Epithelial cell of prostate (primary cell): ENCODE measurements around the gene MECP2.
A peak's percentile ranks its signal among the peaks of the same experiment; 100 is the strongest.

Source experiments
- DNase-seq: peaks from one replicate; pipeline ENCODE4 v3.0.0-alpha.2; 2011; ENCODE audit warnings: low read depth, low spot score
- H3K27ac ChIP-seq: fragments of 450-650 bp; 2 replicates; pipeline ENCODE4 v1.5.1; 2017; ENCODE audit warnings: mild to moderate bottlenecking

The MECP2 gene

GRCh38 chrX:154040307-154040756, 57.2 kb downstream of the MECP2 start:
- DNase-seq: peak; percentile 16
- peak overlapping the region; percentile 68 for H3K27ac ChIP-seq

GRCh38 chrX:154039577-154039976, 57.9 kb downstream of the MECP2 start:
- no peak for DNase-seq
- peak overlapping the region; percentile 68 for H3K27ac ChIP-seq

GRCh38 chrX:154038656-154039055, 58.9 kb downstream of the MECP2 start:
- DNase-seq: no peak

GRCh38 chrX:154037754-154038153, 59.8 kb downstream of the MECP2 start:
- H3K27ac ChIP-seq: peak overlapping the region; percentile 68

More at GRCh38 chrX:154038656-154039055, 58.9 kb downstream of the MECP2 start:
- H3K27ac ChIP-seq: peak overlapping the region; percentile 68

GRCh38 chrX:154036513-154036912, 61.0 kb downstream of the MECP2 start:
- H3K27ac ChIP-seq: no peak overlapping the region
- no peak for DNase-seq

More at GRCh38 chrX:154037754-154038153, 59.8 kb downstream of the MECP2 start:
- no peak for DNase-seq

- no peak for DNase-seq
- H3K27ac ChIP-seq: no peak overlapping the region
These were observed 63.7 kb downstream of the MECP2 start for GRCh38 chrX:154033848-154034247.

GRCh38 chrX:154032653-154033052, 64.9 kb downstream of the MECP2 start:
- no peak for DNase-seq
- H3K27ac ChIP-seq: no peak overlapping the region

- no peak overlapping the region for H3K27ac ChIP-seq
- no peak for DNase-seq
These were observed 65.4 kb downstream of the MECP2 start for GRCh38 chrX:154032160-154032559.

GRCh38 chrX:154030715-154031305, 66.7 kb downstream of the MECP2 start:
- no peak for DNase-seq
- H3K27ac ChIP-seq: no peak overlapping the region

- DNase-seq: no peak
- H3K27ac ChIP-seq: no peak overlapping the region
These were observed 67.3 kb downstream of the MECP2 start for GRCh38 chrX:154030266-154030665.

GRCh38 chrX:154029439-154029838, 68.1 kb downstream of the MECP2 start:
- DNase-seq: no peak
- H3K27ac ChIP-seq: no peak overlapping the region

- no peak overlapping the region for H3K27ac ChIP-seq
- no peak for DNase-seq
These were observed 68.9 kb downstream of the MECP2 start for GRCh38 chrX:154028502-154029184.

GRCh38 chrX:154027986-154028385, 69.5 kb downstream of the MECP2 start:
- no peak for DNase-seq
- no peak overlapping the region for H3K27ac ChIP-seq

GRCh38 chrX:154027022-154027402, 70.5 kb downstream of the MECP2 start:
- H3K27ac ChIP-seq: no peak overlapping the region
- no peak for DNase-seq

- no peak for DNase-seq
- no peak overlapping the region for H3K27ac ChIP-seq
These were observed 71.1 kb downstream of the MECP2 start for GRCh38 chrX:154026136-154027021.

GRCh38 chrX:154025230-154025629, 72.3 kb downstream of the MECP2 start:
- H3K27ac ChIP-seq: no peak overlapping the region

GRCh38 chrX:154024271-154024670, 73.2 kb downstream of the MECP2 start:
- no peak overlapping the region for H3K27ac ChIP-seq
- DNase-seq: no peak

More at GRCh38 chrX:154025230-154025629, 72.3 kb downstream of the MECP2 start:
- no peak for DNase-seq

- H3K27ac ChIP-seq: no peak overlapping the region
- DNase-seq: no peak
These were observed 74.1 kb downstream of the MECP2 start for GRCh38 chrX:154023276-154024000.

- H3K27ac ChIP-seq: no peak overlapping the region
- no peak for DNase-seq
These were observed 75.4 kb downstream of the MECP2 start for GRCh38 chrX:154022108-154022507.

- H3K27ac ChIP-seq: peak overlapping the region; percentile 79
- no peak for DNase-seq
These were observed 76.3 kb downstream of the MECP2 start for GRCh38 chrX:154021131-154021611.
